CD4-positive, alpha-beta T cell treated with Interleukin-12 subunit alpha and Interleukin-12 subunit beta, for 1 hour (primary cell): Measurements from ENCODE around the gene KRTAP12-2.
A peak's percentile ranks its signal among the peaks of the same experiment; 100 is the strongest.
"Not testable (repeated sequence)": the region's sequence is repeated elsewhere in the genome, so short reads cannot be mapped to it uniquely, and the experiment has no call there.

Experiments
- DNase-seq: peaks from one replicate; pipeline ENCODE4 v3.0.0-alpha.2; 2020

The KRTAP12-2 gene

DNA sequence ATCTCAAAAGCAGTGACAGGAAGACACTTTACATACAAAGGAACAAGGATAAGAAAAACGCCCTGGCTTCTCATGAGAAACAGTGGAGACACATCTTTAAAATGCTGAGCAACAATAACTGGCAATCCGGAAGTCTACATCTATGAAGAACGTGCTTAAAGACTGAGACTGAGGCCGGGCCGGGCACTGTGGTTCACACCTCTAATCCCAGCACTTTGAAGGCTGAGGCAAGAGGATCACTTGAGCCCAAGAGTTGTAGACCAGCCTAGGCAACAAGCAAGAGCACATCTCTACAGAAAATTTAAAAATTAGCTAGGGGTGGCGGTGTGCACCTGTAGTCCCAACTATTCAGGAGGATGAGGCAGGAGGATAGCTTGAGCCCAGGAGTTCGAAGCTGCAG, 17.4 kb upstream of the KRTAP12-2 start:
- no peak for DNase-seq

DNA sequence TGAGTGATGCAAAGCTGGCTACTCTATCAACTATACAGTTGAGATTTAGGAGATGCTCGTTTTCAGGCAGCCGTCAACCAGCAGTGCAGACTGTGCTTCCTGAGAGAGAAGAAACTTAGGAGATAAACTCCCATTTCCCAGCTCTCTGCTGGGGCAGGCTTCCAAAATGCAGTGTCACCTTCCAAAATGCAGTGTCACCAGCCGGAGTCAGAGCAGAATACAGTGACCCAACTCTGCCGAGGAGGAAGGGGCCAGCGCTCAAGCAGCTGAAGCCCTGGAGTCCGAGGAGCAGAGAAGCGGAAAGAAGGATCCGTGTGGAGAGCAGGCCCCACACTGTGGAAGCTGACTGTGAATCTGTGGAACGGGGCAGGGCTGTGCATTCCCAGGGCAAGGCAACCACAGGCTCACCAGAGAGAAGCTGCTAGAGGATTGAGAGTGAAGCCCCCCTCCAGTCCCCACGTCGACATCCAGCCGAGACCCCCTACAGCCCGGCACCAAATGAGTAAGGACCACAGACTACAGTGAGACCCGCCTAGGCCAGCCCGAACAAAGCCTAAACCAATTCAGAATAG, 15.9 kb upstream of the KRTAP12-2 start:
- DNase-seq, result no peak

DNA sequence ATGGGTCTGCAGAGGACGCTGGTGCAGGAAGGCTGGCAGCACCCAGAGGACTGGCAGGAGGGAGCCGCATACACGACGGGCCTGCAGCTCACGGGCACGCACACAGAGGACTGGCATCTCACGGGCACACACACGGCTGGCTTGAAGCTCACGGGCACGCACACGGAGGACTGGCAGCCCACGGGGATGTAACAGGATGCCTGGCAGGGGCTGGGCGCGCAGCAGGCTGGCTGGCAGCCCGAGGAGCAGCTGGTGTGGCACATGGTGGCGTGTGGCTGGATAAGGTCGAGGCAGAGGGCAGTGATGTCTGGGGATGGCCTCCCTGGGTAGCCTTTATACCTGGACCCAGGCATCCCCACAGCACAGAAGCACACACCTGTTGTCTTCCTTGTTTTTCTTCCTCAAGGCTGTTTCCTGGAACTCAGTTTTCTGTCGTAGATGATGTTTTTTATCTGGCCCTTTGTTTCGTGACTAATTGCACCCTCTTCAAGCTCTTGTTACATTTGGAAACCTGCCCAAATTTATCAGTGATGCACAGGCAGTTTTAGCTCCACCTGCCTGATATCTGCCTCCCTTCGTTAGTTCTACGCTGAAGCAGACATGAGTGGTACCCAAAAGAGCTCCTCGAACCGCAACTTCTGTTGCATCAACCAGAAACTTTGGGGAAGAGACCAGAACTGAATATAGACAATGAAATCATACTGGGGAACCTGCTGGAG, 15.3 kb upstream of the KRTAP12-2 start, which contains the start of gene KRTAP12-1:
TSS of gene KRTAP12-1 (minus strand) at position 303 of the 719 bp plus-strand sequence. CDS start at position 263, 40 bp downstream.
- no peak for DNase-seq

DNA sequence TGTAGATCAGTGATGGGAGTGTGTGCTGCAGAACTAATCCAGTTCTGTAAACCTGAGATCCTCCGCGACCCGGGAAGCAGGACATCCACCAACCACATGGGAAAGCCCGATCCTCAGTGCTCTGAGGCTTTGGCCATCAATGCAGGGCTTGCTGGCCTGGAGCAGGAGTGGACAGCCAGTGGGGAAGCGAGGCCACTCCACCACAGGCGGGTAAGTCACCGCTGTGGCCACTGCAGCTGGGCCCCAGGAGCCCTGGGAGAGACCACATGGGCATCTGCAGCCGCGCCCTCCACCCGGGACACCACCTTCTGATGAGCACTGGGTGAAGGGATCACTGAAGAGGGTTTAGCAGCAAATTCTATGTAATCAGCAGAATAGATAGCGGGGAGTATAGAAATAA, 14.4 kb upstream of the KRTAP12-2 start:
- no peak for DNase-seq

DNA sequence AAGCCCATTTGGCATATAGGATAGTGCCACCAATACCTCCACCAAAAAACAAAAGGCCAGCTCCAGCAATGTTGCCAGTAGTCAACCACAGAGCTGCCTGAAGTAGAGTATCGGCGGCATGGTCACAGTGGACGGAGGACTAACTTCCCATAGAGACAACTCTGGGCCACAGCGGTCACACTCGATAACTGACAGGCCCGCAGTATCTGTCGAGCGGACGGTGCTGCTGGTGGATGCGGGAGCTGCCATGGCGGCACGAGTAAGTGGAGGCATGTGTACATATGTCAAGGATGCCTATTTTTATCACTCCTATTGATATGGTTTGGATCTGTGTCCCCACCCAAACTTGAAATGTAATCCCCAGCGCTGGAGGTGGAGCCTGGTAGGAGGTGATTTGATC, 11.2 kb upstream of the KRTAP12-2 start:
- DNase-seq, result no peak

DNA sequence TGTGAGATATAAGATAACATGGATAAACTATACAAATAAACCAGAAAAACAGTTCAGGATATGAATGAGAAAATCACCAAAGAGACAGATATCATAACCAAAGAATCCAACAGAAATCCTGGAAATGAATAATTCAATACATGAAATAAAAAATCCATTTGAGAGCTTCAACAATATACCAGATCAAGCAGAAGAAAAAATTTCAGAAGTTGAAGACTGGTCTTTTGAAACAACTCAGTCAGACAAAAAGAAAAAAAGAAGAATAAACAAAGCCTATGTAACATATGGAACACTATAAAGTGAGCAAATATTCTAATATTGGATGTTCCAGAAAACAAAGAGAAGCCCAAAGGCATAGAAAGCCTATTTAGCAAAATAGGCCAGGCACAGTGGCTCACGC, 5.2 kb upstream of the KRTAP12-2 start:
- no peak for DNase-seq

DNA sequence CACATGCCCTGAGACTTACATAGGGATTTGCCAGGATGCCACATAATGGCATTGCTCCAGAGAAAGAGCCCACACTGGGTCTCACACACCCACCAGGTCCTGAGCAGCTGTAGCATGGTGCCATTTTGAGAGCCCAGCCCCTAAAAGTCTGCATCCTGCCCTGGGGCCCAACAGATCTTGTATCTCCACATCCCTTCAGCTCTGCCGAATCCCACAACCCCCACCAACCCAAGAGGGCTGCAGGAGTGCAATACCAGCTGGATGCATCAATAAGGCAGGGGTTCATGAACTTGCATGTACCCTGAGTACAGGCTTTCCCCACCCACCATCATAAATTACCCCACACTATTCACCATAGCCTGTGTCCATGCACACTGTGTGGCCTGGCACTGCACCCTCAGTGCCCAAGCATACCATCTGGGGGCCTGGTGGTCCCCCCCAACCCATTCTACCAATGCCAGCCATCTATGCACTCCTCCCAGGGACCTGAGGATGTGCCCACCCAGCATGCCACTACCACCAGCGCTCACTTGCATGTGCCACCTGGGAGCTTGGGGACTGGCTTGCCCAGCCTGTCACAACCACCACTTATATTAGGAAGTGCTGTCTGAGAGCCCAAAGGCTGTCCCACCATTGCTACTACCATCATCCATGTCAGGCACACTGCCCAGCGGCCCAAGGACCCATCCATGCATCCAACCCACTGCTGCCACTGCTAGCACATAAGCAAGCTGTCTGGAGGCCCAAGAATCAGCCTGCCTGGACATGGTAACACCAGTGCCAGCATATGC, 4.1 kb upstream of the KRTAP12-2 start:
- DNase-seq, result no peak

DNA sequence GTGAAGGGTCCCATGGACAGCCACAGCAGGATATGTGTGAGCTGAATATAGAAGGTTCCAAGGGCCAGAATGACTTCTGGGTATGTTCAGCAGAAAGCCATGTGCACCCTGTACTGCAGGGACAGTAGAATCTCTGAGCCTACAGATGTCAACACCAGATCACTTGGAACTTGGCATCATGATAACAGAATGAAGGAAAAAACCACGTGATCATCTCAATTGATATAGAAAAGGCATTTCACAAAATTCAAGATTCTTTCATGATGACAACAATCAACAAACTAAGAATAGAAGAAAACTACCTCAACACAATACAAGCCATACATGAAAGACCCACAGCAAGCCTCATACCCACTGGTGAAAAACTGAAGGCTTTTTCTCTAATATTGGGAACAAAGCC, 885 bp upstream of the KRTAP12-2 start:
- DNase-seq, result no peak

DNA sequence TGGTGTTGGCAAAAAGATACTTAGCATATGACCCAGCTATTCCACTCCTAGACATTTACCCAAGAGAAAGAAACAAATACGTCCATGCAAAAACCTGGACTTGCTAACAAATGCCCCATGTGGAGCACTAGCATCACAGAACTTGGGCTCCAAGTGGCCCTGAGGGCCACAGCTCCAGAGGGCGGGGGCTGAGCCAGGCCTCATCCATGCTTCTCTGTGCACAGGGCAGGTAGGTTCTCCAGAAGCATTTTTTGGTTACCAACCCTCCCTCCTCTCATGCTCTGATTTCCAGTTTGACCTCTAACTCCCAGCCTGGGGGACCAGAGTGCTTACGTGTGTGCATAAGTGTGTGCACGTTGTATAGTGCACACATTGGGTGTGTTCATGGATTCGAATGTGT, 2.0 kb downstream of the KRTAP12-2 start:
- no peak for DNase-seq

DNA sequence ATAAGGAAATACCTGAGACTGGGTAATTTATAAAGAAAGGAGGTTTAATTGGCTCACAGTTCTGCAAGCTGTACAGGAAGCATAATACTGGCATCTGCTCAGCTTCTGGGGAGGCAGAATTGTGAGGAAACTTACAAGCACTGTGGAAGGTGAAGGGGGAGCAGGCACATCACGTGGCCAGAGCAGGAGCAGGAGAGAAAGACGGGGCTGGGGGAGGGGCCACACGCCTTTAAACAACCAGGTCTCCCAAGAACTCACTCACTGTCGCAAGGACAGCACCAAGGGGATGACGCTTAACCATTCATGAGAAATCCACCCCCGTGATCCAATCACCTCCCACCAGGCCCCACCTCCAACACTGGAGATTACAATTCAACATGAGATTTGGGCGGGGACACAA, 5.2 kb downstream of the KRTAP12-2 start:
- DNase-seq, result not testable (repeated sequence)

DNA sequence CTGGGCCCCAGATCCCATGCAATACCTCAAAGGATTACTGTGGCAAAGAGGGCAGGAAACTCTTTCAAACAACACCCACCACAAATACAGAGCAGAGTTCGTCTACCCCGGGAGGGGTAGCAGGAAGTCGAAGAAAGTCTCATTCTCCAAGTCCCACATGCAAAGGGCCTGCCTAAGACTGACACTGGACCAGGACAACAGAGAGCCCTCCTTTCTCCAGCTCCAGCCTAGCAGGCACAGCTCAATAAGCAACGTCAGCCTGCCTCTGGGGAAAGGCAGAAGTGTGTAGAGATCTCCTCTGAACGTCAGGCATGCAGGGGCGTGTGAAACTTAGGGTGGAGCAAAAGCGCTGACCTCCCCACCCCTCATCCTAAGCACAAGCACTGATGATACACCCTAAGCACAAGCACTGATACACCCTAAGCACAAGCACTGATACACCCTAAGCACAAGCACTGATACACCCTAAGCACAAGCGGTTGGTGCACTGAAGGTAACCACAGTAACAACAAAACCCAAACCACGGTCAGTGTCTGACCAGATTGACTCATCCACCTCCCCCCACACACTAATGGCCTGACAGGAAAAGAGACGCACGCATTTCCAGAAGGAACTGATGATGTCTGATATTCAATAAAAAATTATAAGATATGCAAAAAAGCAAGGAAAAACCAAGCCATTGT, 7.7 kb downstream of the KRTAP12-2 start:
- DNase-seq, result peak; percentile 34

DNA sequence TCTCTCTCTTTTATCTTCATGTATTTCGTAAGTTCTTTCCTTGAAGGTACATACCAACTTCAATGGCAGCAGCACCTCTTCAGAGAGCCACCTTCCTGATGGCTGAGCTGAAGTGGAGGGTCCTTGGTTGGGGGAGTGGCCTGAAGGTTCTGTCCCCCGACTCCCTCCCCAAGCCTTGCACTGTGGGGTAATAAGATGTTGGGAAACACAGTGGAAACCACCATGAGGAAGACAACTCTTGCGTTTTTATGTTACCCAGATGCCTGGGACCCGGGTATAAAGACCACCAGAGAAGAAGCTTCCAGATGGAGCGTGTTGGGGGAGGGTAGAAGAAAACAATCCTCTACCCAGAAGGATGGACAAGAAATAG, 8.2 kb downstream of the KRTAP12-2 start:
- DNase-seq, result no peak

DNA sequence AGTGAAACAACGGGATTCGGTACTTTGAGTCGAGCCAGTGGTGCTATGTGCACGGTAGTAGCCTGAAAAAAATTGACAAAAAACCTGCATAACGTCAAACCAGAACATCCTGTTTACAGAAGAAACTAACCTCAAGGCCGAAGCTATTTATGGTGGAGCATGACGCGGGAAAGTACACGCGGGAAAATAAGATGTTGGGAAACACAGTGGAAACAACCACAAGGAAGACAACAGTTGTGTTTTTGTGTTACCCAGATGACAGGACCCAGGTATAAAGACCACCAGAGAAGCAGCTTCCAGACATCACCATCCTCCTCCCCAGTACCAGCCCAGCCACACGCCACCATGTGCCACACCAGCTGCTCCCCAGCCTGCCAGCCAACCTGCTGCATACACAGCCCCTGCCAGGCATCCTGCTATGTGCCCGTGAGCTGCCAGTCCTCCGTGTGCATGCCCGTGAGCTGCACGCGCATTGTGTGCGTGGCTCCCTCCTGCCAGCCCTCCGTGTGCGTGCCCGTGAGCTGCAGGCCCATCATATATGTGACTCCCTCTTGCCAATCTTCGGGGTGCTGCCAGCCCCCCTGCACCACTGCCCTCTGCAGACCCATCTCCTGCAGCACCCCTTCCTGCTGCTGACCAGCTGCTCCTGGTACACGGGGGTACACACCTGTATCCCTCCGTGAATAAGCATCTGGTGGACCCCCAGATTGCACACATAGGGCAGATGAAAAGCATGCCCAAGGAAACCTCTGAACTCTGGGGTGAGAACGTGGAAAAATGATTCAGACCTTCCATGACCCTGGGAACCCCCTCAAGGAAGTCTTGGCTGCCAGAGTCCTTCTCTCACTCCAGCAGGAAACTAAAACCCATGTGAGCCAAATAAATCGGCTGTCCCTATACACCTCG, 8.8 kb downstream of the KRTAP12-2 start, which contains the start of gene KRTAP12-3:
TSS of gene KRTAP12-3 (plus strand) at position 298 of the 906 bp plus-strand sequence. CDS start at position 346, 48 bp downstream.
- DNase-seq, result peak; percentile 80

DNA sequence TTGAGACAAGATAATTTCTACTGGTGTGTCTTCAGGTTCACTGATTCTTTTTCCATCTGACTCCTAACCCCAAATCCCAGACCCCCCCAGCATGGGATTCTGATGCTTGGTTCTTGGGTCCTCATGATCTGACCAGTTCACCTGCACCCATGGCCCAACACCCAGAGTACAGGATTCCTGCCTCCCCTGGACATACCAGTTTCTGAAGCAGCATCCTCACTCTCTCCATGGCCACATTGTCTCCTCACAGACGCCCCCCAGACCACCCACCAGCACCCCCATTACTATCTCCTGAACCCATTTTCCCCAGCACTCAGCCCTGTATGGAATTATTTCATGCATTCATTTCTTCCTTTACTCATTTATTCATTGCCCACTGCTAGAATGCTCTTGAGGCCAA, 9.9 kb downstream of the KRTAP12-2 start:
- DNase-seq, result no peak

DNA sequence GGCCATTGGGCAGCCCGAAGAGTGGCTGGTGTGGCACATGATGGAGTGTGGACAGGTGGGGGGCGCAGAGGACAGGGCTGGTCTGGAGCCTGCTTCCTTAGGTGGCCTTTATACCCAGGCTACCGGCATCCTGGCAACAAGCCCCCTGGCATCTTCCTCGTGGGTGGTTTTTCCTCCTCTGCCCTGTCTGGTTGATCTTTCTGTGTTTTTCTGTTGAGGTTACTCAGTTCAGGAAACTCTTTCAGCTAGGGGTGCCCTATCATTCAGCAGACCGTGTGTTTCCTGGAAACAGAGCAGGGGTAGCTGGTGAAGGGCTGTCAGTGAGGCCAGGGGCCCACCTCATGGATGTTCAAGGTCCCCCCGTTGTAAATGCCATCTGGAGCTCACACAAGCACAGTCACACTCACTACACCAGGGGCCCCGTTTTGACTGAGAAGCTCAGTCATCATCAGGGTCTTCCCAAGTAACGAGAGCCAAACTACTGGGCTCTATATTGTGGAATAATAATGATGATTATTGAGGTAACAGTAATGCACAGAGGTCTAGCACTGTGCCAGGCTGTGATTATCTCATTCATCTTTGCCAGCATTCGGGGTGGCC, 12.1 kb downstream of the KRTAP12-2 start, which contains the start of gene KRTAP12-4:
TSS of gene KRTAP12-4 (minus strand) at position 84 of the 600 bp plus-strand sequence. CDS start at position 39, 45 bp downstream.
- DNase-seq, result peak; percentile 5

DNA sequence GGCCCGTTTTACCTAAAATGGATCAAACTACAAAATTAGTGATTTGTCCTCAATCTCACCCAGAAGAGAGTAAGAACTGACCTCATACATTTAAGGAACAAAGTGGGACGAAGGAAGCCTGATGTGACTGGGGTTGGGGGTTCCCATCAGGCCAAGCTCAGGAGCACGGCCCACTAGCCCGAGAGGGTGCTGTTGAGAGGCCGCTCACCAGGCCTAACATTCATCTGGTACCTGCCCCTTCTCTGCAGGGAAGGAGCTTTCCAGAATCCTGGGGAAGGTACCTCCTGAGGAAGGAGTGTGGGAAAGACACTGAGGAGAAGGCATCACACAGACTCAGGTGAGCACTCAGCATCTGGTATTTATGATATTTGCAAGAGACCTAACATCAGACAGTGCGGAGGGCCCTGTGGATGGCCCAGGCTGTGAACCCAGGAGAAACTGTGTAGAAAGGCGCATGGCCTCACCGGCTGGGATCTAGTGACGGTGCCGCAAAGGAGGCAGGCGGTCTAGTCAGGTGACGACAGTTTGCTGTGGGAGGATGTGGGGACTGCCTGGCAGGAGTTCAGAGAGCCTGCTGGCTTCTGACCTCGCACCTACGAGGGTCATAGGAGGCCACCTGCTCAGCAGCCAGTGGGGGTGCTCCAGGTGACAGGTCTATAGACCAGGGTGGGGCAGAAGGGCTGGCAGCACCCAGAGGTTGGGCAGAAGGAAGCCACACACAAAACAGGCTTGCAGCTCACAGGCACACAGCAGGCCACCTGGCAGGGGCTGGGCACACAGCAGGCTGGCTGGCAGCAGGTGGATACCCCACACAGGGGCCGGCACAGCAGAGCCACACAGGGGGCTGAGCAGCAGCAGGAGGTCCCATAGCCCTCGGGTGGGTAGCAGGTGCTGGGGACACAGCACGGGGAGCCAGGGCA, 12.8 kb downstream of the KRTAP12-2 start:
- peak; percentile 77 for DNase-seq

DNA sequence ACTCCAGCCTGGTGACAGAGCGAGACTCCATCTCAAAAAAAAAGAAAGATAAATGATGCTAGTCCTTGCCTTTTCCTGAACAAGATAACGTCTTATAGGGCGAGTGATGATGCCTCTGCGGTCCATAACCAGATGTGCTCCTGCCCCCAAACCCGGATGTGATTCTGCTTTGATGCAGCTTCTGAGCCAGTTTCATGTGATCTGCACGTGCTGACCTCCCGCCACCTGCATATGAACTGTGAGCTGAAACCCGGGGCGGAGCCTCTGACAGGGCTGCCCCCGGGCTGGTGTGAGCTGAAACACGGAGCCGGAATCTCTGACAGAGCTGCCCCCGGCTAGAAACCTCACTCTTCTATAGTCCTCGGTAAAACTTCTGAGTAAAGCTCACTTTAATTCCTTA, 13.6 kb downstream of the KRTAP12-2 start:
- DNase-seq, result no peak

DNA sequence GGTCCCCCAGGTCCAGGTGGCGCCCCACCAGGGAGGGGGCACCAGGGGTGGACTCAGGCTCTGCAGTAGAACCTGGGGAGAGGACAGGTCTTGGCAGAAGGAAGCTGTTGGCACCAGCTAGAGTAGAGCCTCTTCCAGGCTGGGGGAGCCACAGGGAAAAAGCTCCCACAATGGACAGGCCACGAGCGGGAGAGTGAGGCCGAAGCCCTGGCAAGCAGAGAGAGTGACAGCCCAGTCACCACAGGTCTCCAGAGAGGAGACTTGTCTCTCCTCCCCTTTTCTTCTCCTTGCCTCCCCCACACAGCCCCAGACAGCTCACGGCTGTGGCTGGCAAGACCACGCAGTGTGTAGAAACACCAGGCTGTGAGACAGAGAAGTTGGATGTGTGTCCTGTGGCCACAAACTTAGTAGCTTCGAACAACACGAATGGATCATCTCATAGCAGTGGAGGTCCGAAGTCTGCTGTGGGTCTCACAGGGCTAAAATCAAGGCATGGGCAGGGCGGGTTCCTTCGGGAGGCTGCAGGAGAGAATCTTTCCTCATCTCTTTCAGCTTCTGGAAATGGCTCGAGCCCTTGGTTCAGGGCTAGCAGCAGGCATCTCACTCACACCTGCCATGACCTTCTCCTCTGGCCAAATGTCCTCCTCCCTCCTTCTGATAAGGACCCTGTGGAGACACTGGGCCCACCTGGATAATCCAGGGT, 15.6 kb downstream of the KRTAP12-2 start:
- no peak for DNase-seq

DNA sequence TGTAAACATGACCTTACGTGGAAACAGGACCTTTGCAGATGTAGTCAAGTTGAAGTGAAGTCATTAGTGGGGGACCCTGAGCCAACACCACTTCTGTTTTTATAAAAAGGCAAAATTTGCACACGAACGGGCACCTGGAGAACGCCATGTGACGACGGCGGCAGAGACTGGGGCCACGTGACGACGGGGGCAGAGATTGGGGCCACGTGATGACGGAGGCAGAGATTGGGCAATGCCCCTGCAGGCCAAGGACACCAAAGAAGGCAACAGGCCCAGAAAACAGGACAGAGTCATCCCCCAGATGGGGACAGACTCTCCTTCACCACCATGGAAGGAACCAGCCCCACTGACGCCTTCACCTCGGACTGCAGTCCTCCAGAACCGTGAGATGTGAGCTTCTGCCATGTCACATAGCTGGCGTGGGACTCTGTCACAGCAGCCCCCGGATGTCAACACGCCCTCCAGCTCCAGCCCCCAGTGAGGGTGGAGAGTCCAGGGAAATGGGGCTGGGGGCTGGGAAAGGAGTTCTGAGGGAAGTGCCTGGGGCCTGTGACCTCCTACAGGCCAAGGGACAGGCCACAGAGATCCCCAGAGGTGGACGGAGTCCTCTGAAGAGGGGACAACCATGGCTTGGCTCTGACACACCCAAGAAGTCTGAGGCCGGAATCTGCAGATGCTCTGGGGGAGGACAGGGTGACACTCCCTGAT, 16.3 kb downstream of the KRTAP12-2 start:
- DNase-seq, result no peak
